GM21529 (cell line): Measurements from ENCODE around the gene KLHL29.

Source experiments
- ATAC-seq: cut with Tn5 transposase; IDR thresholded peaks from one replicate; pipeline ENCODE4 v1.9.1; 2021; ENCODE audit not compliant: unreplicated experiment

KLHL29 gene

DNA sequence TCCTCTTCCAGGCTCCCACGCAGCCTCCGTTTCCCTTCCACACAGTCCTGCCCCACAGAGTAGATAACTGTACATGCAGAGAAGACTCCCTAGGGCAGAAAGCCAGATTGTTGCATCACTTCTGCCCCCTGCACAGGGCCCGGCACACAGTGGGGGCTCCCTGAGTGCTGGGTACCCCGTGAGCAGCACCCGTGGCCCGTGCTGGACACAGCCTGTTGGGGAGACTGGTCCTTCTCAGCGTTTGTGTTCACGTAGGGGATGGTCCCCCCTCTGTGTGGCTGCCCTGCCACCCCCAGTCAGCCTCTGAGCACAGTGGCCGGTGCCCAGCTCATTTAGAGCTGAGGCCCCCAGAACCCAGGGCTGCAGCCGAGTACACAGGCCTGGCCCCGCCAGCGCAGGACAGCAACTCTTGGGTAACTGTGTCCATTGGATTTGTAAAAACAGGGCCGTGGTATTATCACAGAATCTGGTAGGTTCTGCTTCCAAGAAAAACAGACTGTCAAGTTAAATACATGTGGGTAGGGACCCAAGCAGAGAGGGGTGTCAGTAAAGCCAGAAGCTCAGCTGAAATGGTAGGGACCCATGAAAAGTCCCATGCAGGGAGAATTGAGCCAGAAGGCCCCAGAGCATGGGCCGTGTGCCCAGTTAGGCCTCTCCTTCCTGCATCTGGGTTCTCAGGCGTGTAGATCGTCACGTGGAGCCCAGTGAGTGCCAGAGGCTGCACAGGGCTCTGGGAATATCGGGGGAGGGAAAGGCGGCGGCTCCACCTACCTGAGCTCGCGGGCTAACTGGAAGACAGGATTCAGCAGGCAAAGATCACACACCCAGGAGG lies 284.6 kb downstream of the KLHL29 start:
- no peak for ATAC-seq

DNA sequence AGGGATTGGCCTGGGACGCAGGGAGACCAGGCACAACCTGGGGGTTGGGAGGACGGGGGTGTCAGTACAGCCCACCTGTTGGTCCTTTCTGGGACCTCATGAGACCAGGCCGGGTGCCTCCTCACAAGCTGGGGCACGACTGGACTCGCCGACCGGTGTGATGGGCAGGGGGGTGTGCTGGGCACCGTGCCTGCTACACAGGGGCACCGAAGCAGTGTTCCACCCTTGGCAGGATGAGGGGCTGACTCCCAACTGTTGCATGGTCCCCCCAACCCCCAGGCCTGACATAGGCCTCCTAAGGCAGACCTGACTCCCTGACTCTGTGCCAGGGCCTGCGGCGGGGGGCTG lies 285.2 kb downstream of the KLHL29 start:
- no peak for ATAC-seq

DNA sequence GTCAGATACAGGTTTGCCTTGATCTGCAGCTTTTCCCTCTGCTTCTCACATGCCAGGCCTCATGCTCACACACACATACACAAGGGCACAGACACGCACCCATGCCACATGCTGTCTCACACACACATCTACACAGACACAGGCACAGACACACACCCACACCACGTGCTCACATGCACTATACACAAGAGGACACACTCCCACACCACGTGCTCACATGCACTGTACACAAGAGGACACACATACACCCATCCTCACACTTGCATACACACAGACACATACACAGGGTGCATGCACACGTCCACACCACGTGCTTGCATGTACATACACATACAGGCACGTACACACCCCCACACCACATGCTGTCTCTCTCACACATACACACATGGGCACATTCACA lies 288.1 kb downstream of the KLHL29 start:
- ATAC-seq, result no peak

DNA sequence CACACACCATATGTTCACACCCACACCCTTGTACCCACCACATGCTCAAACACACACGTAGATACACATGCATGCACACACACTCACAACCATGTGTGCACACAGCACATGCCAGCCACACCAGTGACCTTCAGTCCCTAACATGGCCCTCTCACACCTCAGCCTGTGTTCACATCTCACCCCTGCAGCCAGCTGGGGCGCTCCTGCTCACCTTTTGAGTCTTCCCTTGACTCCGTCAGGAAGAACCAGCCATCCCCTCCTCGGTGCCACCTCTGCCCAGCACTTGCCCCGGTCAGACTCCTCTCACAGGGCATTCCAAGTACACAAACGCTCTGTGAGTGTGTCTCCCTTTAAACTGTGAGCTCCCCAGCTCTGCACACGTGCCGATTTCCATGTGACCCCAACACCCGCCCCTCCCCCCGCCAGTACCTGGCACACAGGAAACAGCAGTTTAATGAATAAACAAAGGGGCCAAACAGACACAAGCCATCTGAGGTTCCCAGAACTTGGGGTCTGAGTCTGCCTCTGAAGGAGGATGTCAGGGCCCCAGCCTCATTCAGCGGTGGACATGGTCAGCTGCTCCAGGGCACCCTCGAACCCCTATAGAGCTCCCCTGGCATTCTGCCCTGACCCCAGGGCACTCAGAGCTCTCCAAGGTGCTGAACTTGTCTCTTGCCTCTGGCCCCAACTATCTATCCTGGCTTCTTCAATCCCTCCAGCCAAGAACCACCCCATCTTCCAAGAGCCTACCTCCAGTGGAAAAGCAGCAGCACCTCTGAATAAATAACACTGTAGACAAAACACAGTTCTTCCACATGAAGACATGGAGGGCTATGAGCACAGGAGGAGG lies 289.1 kb downstream of the KLHL29 start:
- no peak for ATAC-seq

DNA sequence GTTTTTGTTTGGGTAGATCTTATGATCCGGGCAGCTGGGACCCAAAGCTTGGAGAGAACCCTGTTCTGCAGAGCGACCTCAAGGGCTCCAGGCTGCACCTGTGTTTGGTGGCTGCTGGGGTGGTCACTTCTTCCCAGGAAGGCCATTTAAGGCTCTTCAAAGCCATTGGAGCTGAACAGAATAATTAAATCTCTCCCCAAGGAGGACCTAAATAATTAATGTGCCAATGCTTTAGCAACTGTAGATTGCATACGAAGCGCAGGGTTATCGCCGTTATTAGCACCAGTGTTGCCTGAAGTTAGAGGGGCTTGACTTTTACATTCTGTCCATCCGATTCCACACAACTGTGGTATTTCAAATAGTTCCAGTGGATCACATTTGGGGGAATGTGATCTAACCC lies 290.5 kb downstream of the KLHL29 start:
- ATAC-seq, result no peak

DNA sequence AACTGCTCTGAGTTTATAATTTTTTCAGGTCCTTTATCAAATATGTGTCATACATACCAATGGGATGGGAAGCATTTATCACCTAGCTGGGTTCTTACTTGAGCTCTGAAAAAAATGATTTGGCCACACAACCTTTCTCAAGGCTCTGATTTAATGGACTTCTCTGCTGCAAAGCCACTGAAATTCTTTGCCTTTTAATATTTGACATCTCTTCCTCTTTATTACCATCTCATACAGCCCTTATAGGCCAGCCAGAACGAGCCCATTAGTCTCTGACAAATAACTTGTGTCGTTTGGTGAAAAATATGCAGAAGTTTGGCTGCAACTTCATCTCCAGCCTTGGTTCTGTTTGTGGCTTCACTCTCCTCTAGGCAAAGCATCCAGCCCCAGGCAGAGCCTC lies 292.9 kb downstream of the KLHL29 start:
- ATAC-seq, result no peak

DNA sequence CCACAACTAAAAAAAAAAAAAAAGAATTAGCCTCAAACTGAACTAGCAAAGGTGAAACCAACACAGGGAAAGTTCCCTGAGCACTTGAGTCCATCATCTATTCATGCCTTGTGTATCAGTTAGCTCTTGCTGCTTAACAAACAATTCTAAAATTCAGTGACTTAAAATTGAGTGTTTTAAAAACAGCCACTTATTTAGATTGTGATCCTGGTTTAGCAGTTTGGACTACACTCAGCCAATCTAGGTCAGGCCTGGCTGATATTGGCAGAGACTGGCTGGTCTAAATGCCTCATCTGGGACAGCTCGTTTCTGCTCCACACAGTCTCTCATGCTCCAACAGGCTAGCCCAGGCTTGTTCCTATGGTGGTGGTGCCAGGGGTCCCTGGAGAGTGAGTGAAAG lies 294.1 kb downstream of the KLHL29 start:
- no peak for ATAC-seq

DNA sequence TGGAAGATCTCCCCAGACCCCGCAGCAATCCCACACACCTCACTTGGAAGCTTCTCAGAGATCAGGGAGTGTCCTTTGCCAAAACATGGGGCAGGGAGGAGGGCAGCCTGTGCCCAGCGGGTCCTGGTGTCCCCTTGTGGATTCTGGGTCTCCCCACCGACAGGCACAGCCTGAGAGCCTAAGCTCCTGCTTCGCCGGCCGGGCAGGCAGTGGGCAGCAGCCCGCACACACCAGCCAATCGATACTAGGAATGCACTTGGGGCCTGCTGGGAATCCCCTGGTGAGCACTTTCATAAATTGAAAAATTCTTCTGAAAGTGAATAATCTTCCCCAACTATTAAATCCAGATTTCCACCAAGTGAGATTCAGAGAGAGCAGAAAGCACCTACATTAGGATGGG lies 296.0 kb downstream of the KLHL29 start:
- no peak for ATAC-seq

DNA sequence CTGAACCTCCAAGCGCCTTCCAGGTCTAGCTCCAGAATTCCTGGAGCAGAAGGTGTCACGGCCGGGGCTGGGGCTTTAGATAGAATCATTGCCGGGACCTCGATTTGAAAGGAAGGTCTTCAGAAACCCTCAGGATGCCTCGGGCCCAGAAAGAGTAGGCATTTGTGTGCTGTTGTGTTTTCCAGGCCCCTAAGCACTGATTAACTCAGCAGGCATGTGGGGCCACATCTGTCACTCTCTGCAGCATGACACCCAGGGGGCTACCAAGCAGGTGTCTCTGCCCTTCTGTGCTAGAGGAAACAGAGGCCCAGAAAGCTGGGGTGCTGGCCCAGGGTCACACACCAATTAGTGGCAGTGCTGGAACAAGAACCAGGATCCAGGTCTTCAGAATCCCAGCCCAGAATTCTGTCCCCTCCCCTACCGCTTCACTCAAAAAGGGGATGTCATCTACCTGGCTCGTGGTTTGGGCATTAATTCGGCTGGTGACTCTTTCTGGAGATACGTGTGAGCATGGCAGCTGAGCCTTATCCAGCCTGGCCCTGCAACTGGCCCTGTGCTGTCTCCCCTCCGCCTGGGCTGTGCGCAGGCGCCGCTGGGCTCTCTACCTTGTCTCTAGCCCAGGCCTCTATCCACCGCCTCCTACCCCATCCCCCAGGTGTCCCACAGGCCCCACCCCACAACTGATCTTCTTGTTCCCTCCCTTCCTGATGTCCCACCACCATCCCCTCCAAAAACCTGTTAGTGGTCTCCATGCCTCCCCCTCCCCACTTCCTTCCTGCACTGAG lies 296.6 kb downstream of the KLHL29 start:
- no peak for ATAC-seq

DNA sequence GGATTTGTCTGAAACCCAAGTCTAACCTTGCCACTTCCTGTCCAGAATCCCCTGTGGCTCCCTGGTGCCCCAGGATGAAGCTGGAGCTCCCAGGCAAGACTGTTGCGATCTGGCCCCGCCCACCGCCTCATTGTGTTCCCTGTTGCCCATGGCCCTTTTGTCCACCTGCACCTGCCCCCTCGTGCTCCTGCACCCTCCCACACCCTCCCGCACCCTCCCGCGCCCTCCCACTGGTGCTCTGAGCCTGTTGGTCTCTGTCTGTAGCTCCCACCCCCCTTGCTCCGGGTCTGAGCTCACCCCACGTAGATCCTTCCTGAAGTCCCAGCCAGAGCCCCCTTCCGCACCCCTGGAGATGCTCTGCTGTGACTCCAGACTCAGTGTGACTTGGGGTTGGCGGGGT lies 297.5 kb downstream of the KLHL29 start:
- ATAC-seq, result no peak

DNA sequence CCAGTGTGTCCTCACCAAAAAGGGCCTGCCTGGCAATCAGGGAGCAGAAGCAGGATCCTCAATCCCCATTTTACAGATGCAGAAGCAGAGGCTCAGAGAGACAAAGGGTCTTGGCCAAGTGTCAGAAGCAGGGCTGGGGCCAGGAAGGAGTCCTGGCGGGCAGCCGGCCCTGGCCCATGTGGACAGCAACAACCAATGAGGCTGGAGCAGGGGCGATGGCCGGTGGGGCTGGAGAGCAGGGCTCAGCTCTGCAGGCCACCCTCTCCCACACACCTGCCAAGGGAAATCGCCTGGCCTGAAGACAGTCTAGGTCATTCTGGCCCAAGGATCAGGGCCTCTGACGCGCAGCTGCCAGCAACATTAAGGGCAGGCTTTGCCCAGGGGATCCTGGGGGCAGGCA lies 298.0 kb downstream of the KLHL29 start:
- no peak for ATAC-seq

DNA sequence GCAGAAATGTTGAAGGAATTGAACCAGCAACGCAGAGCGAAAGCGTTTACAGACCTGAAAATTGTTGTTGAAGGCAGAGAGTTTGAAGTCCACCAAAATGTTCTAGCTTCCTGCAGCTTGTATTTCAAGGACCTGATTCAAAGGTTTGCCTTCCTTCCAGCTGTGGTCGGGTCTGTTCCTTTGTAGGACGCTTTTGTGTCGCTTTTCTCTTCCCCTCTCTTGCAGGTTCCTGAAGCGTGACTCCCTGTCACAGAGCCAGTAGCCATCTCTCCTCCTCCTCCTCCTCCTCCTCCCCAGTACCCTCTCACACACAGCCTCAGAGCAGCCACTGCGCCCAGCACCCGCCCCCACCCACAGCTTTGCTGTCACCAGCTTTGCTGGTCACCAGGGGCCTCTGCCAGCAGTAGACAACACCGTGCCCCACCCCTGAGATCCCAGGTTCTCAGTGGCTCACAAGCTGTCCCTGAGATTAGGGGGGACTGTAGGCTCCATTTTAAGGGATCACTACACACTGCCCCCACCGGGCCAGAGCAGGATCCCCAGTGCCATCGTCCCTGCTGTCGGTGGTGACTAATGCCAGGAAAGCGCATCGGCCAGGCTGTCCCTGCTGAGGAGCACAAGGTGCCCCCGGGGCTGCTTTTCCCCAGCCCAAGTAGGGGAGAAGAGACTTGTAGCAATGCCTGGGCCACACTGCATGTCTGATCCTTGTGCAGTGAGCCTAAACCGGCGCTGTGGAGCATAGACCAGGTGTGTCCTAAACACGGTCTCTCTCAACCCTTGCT lies 299.6 kb downstream of the KLHL29 start:
- no peak for ATAC-seq

DNA sequence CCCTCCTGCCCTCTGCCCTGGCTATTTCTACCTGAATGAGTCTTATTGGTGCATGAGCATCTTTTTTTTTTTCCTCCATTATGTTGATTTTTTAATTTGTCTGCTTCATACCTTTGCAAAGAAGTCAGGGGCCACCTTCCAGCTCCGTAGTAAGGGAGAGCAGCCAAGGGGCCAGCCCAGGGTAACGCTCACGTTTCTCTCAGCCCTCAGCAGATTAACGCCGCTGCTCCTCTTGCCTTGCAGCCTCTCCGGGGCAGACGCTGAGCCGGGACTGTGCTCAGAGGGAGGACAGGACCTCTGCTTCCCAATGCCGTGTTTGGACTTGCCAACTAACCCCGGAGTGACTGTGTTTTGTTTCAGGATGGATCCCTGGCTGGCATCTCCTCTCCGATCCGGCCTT lies 300.2 kb downstream of the KLHL29 start:
- ATAC-seq, result no peak

DNA sequence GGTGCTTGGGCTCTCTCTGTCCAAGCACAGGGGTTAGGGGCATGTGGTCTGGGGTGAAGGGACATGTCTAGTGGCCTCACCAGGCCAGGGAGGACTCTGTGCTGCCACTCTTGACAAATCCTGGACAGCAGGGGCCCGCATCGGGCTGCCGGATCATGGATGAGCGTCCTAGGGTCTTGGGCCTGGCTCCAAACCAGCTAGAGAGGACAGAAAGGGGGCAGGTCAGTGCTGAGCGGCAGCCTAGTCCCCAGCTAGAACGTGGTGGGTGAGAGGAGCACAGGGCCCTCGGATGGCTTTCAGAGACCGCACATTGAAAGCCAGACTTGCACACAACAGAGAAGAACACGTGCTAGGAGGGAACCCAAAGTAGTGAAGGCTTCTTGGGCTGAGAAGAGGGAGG lies 300.7 kb downstream of the KLHL29 start:
- no peak for ATAC-seq

DNA sequence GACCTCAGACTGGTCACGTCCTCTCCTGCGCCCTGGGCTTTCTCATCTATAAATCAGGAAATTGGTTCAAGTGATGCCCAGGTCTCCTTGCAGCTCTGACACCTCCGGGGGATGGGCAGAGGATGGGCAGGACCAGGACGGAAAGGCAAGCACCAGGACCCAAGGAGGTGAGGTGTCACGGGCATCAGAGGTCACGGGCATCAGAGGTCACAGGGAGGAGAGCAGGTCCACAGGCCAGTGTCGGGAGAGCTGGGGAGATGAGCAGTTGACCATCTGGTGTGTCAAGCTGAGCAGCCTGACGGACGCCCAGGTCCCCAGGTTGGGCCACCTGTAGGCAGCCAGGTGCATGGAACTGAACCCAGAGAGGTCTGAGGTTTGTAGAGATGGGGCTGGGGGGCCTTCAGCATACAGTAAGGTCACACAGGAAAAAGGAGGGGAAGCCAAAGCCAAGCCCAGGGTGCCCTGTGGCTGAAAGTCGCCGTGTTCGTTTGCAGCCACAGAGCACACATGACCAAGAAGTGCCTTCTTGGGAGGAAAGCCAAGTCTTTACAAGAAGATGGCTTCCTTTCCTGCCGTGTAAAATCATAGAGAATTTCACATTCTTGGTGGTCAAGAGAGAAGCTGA lies 301.5 kb downstream of the KLHL29 start:
- ATAC-seq, result no peak

DNA sequence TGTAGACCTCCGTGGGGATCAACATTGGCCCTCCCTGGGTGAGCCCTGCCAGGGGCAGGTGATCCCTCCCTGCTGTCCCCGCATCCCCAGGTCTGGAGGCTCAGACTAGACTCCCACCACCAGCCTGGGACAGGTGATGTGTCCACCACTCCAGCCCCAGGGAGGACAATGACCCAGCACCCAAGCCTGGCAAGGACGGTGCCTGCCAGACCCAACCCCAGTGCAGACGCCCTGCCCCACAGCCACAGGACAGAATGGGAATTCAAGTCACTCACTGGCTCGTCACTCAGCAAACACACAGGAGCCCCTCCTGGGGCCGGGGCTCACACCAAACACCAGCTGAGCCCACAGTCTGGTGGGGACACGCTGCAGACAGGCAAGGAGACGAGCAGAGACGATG lies 302.2 kb downstream of the KLHL29 start:
- ATAC-seq, result no peak

DNA sequence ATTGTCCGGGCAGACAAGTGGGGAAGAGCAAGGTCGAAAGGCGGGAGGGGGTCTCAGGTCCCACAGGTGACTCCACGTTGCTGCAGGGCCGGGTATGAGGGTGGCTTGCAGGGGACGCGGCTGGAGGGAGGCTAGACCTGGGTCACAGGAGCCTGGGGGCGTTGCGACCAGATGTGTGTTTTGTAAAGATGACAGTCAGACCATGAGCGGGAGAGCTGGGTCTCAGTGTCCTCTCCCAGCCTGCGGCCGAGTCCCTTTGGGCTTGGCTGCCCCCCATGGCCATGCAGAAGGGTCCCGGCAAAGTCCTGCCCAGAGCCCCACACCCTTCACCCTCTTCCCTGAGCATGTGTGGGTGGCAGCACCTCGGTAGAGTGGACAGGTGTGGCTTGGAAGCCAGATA lies 302.7 kb downstream of the KLHL29 start:
- no peak for ATAC-seq

DNA sequence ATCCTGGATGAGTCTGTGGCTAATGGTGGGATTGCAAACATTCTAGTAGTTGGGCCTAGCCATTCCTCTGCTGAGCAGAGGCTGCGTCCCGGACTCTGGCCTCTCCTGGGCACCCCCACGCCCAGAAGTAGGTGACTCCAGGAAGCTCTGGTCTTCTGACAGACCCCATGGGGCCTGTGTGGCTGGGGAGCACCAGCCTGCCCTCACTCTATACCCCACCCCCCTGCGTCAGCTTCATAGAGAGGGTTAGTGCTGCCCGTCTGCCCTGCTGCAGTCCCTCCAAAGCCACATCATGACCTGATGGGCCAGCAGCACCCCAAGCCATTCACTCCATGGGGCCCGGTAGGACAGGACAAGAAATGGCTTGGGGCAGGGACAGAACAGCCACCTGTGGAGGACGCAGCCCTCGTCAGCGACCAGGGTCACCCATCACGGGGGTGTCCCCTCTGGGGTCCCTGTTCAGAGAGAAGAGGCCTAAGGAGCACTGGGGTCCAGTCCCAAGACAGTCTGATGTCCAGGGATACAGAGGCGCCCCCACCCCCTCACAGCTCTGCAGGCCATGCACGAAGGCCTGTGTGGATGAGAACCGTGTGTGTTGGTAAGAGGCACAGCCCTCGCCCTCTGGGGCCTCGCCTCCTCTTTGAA lies 303.6 kb downstream of the KLHL29 start:
- no peak for ATAC-seq

DNA sequence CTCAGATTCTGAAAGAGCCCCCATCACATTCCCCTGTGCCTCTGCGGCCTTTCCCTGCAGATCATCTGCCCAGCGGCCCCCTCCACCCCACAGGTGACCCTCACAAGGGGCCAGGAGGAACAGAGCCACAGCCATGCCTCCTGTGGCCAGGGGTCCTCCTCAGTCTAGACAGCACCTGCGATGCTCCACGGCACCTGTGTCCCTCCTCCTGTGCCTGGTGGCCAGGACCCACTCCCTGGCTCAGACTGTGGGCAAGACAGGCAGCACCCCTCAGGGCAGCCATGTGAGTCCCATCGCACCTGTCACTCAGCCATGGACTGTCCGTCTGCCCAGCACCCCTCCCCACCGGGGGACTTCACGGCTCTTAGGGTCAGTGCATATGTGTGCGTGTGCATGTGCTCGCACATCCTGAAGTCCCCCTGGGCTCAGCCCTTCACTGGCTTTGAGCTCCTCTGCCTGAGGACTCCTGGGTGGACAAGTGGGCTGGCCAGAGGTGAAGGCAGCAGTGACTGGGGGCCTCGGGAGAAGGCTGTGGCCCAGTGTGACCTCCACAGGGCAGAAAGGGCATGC lies 304.2 kb downstream of the KLHL29 start:
- ATAC-seq, result no peak

DNA sequence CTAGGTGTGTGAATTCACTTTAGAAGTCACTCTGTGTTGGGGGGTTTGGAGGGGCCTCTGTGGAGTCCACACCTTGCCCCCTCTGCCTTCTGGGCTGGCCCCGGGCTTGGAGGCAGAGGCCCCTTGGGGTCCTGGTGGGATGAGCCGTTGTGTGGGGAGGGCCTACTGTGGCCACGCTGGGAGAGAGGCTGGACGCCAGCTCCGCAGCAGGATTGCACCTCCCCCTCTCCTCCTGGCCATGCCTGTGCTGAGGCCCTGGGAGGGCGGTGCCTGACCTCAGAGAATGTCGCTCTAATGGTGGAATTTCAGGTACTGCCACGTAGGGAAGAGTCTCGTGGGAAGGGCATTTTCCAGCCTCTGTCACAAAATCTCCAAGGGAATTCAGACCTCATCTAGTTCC lies 304.9 kb downstream of the KLHL29 start:
- ATAC-seq, result no peak
